Cerebellar cortex (tissue), 1 donor: ENCODE data around the gene TOP1.
"Not testable (repeated sequence)": the region's sequence is repeated elsewhere in the genome, so short reads cannot be mapped to it uniquely, and the experiment has no call there.

Experiments used
- DNase-seq: peaks from one replicate; pipeline ENCODE4 v3.0.0-alpha.2; 2015; ENCODE audit warnings: low spot score

Gene TOP1

GRCh38 chr20:41131594-41132387 lies 103.2 kb downstream of the TOP1 start:
- DNase-seq, result no peak

- not testable (repeated sequence) for DNase-seq
Observed at GRCh38 chr20:41132388-41132775, 103.8 kb downstream of the TOP1 start.

- no peak for DNase-seq
Observed at GRCh38 chr20:41133709-41134361, 105.2 kb downstream of the TOP1 start.

- DNase-seq, result no peak
Observed at GRCh38 chr20:41134362-41135186, 106.0 kb downstream of the TOP1 start.

GRCh38 chr20:41135187-41135887 lies 106.7 kb downstream of the TOP1 start:
- DNase-seq, result peak; percentile 51

- DNase-seq, result no peak
Observed at GRCh38 chr20:41135888-41136679, 107.5 kb downstream of the TOP1 start.

GRCh38 chr20:41136680-41137613 lies 108.3 kb downstream of the TOP1 start, which contains the start of gene PLCG1:
TSS of gene PLCG1 (plus strand) at chr20:41137543. CDS start at chr20:41137642, 99 bp downstream.
- DNase-seq, result peak; percentile 87

- DNase-seq, result peak; percentile 58
Observed at GRCh38 chr20:41137614-41138474, 109.2 kb downstream of the TOP1 start.

GRCh38 chr20:41138475-41139226 lies 110.0 kb downstream of the TOP1 start:
- no peak for DNase-seq

GRCh38 chr20:41139227-41140093 lies 110.8 kb downstream of the TOP1 start:
- no peak for DNase-seq

- no peak for DNase-seq
Observed at GRCh38 chr20:41140226-41141133, 111.9 kb downstream of the TOP1 start.

GRCh38 chr20:41141153-41141815 lies 112.7 kb downstream of the TOP1 start:
- DNase-seq, result no peak

- DNase-seq, result no peak
Observed at GRCh38 chr20:41142245-41142644, 113.6 kb downstream of the TOP1 start.

- DNase-seq, result no peak
Observed at GRCh38 chr20:41142919-41143318, 114.3 kb downstream of the TOP1 start.

GRCh38 chr20:41143354-41143753 lies 114.7 kb downstream of the TOP1 start:
- no peak for DNase-seq

- no peak for DNase-seq
Observed at GRCh38 chr20:41145317-41145716, 116.7 kb downstream of the TOP1 start.
